NCI-H510A treated with DMSO at 0.1 percent for 48 hours (cell line): ENCODE results near the gene RUSF1.
"Not testable (repeated sequence)": the region's sequence is repeated elsewhere in the genome, so short reads cannot be mapped to it uniquely, and the experiment has no call there.

Source experiments
- DNase-seq: peaks from one replicate; lab custom pipeline; 2025; lab: John Stamatoyannopoulos, UW

Gene RUSF1

GRCh38 chr16:31452631-31453106 is 55.5 kb downstream of the RUSF1 start:
- DNase-seq = no peak

GRCh38 chr16:31451681-31452351 is 56.4 kb downstream of the RUSF1 start:
- DNase-seq = peak; percentile 75

GRCh38 chr16:31451201-31451600 is 57.0 kb downstream of the RUSF1 start:
- DNase-seq = no peak

GRCh38 chr16:31445931-31446330 is 62.3 kb downstream of the RUSF1 start:
- DNase-seq = not testable (repeated sequence)

- DNase-seq = no peak
Measured at GRCh38 chr16:31441956-31442355, 66.2 kb downstream of the RUSF1 start.

- DNase-seq = no peak
Measured at GRCh38 chr16:31440516-31441184, 67.5 kb downstream of the RUSF1 start.

- DNase-seq = no peak
Measured at GRCh38 chr16:31439519-31439918, 68.7 kb downstream of the RUSF1 start.
